ENCODE results near the gene ABI3BP. TPM values are rescaled to one million over a fixed set of nuclear protein-coding genes. Genes with fewer than 3 reads are reported as not detected.

ABI3BP gene
- total RNA-seq, 1 experiment from 2014 or later, result 0.15 TPM

DNA sequence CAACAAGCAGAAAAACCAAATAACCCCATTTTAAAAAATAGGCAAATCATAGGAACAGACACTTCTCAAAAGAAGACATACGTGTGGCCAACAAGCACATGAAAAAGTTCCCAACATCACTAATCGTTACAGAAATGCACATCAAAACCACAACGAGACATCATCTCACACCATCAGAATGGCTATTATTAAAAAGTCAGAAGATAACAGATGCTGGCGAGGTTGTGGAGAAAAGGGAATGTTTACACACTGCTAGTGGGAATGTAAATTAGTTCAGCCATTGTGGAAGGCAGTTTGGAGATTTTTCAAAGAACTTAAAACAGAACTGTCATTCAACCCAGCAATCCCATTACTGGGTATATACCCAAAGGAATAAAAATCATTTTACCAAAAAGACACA is 60.7 kb downstream of the ABI3BP start:
- Histone ChIP-seq H3K4me1 (ENCODE audit: control insufficient read depth in 1 of 2, insufficient read depth in 2 of 2, low read length in 2 of 2) (no peaks in the 10 kb centered on the region), H3K9ac (ENCODE audit: low read length) (no peak overlapping the region), H3K27ac (ENCODE audit: low read depth, low read length) (no peak overlapping the region), H3K4me2 (ENCODE audit: low read length) (no peak overlapping the region), H3K9me3 (ENCODE audit: control insufficient read depth in 1 of 2, insufficient read depth in 1 of 2, low read depth in 1 of 2, low read length in 2 of 2) (no peaks in the 10 kb centered on the region), H3K4me3 (replicated peaks in 1 of 2; ENCODE audit: low read depth in 1 of 2, low read length in 2 of 2) (no peak overlapping the region), H4K20me1 (ENCODE audit: insufficient read depth) (no peaks in the 10 kb centered on the region), H3K36me3 (ENCODE audit: control insufficient read depth in 1 of 2, insufficient read depth in 2 of 2, low read length in 2 of 2) (no peaks in the 10 kb centered on the region), H3K9me2 (ENCODE audit: insufficient read depth) (no peaks in the 10 kb centered on the region), H3K27me3 (ENCODE audit: insufficient read depth, low read length) (no peaks in the 10 kb centered on the region), H2AFZ (ENCODE audit: low read depth, low read length, poor library complexity, severe bottlenecking) (no peak overlapping the region), H3K79me2 (ENCODE audit: insufficient read depth, low read length) (no peaks in the 10 kb centered on the region)
- intact Hi-C loops (cut with micrococcal nuclease), result no loop called here
- POLR2A ChIA-PET, result no interaction called here
- RAD21 ChIA-PET (ENCODE audit: low non-redundant PET in 1 of 2, low total read pairs in 2 of 2, uncharacterized antibody in 2 of 2, unreplicated experiment in 2 of 2), result no interaction called here
- ATAC-seq (no peak), DNase-seq (ENCODE audit: low read depth, low spot score) (no peak)
- no TSS peak for BruUV-seq (replicated peaks)
- CTCF ChIA-PET, result no interaction called here
- TF ChIP-seq RAD21 (IDR thresholded peaks at IDR 0.05; ENCODE audit: low read depth) (no peak), JUND (IDR thresholded peaks at IDR 0.05) (no peak)

DNA sequence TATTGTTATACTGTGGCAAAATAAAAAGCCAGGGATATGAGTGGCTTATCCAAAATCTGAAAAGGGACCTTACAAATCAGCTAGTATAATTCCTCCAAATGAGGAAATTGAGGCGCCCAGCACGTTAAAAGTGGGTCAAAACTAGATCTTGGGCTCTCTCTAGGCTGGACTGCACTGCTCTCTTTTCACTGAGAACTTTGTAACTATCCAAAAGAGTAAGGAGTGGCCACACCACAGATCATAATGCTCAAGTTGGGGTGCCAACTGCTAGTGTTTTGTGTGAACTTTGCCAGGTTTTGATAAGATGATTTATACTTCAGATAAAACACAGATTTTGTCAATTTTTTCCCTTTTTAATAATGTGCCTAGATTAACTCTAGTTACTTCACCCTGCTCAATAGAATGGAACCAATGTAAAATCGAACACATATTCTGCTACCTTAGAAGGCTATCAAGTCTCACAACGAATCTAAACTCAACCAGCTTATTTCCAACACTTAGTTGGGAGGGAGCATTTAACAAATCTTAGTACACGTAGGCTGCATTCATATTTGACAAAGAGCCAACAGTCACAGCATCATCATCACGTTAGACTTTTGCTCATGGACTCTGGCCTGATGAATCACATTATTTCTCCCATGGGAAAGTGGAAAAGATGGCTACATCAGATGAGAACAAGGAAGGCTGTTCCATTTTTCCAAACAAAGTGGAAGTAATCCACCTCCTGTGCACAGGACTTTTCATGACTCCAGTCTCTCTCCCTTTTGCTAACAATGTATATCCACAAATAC is 64.4 kb downstream of the ABI3BP start:
- intact Hi-C loops (cut with micrococcal nuclease), result no loop called here
- H2AFZ ChIP-seq (ENCODE audit: low read depth, low read length, poor library complexity, severe bottlenecking), result no peak overlapping the region
- ATAC-seq, result no peak
- H3K9ac ChIP-seq (ENCODE audit: low read length), result no peak overlapping the region
- H4K20me1 ChIP-seq (ENCODE audit: insufficient read depth), result no peaks in the 10 kb centered on the region
- BruUV-seq (replicated peaks), result no TSS peak
- H3K27ac ChIP-seq (ENCODE audit: low read depth, low read length), result no peak overlapping the region
- H3K4me2 ChIP-seq (ENCODE audit: low read length), result no peak overlapping the region
- no peaks in the 10 kb centered on the region for H3K9me2 ChIP-seq (ENCODE audit: insufficient read depth)
- H3K4me1 ChIP-seq (ENCODE audit: control insufficient read depth in 1 of 2, insufficient read depth in 2 of 2, low read length in 2 of 2), result no peaks in the 10 kb centered on the region
- H3K9me3 ChIP-seq (ENCODE audit: control insufficient read depth in 1 of 2, insufficient read depth in 1 of 2, low read depth in 1 of 2, low read length in 2 of 2), result no peaks in the 10 kb centered on the region
- H3K36me3 ChIP-seq (ENCODE audit: control insufficient read depth in 1 of 2, insufficient read depth in 2 of 2, low read length in 2 of 2), result no peaks in the 10 kb centered on the region
- no peaks in the 10 kb centered on the region for H3K27me3 ChIP-seq (ENCODE audit: insufficient read depth, low read length)
- no peak for TF ChIP-seq YY1 (IDR thresholded peaks at IDR 0.05; ENCODE audit: extremely low read depth, insufficient replicate concordance, low read depth, low read length)
- no peak for TF ChIP-seq JUND (IDR thresholded peaks at IDR 0.05)
- TF ChIP-seq, protein P1, sequence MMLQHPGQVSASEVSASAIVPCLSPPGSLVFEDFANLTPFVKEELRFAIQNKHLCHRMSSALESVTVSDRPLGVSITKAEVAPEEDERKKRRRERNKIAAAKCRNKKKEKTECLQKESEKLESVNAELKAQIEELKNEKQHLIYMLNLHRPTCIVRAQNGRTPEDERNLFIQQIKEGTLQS (IDR thresholded peaks at IDR 0.05), result no peak
- TF ChIP-seq SP1 (IDR thresholded peaks at IDR 0.05; ENCODE audit: low read depth), result no peak
- TF ChIP-seq SIN3A (IDR thresholded peaks at IDR 0.05; ENCODE audit: low read depth), result no peak
- no peak for TF ChIP-seq SRF (IDR thresholded peaks at IDR 0.05; ENCODE audit: low read depth)
- no peak for TF ChIP-seq ZFX (IDR thresholded peaks at IDR 0.05)
- no peak for TF ChIP-seq TCF7L2 (IDR thresholded peaks at IDR 0.05; ENCODE audit: borderline replicate concordance, extremely low read depth, insufficient read depth, insufficient read length)
- TF ChIP-seq POLR2AphosphoS5 (IDR thresholded peaks at IDR 0.05; ENCODE audit: low read depth, low read length), result no peak
- TF ChIP-seq RAD21 (IDR thresholded peaks at IDR 0.05; ENCODE audit: low read depth), result no peak
- no peak for TF ChIP-seq ZNF274 (IDR thresholded peaks at IDR 0.05; ENCODE audit: low read depth, low read length)
- TF ChIP-seq CBX3 (IDR thresholded peaks at IDR 0.05; ENCODE audit: low read depth), result no peak
- TF ChIP-seq ELF1 (IDR thresholded peaks at IDR 0.05; ENCODE audit: borderline replicate concordance, low read depth), result no peak
- TF ChIP-seq, protein P2, sequence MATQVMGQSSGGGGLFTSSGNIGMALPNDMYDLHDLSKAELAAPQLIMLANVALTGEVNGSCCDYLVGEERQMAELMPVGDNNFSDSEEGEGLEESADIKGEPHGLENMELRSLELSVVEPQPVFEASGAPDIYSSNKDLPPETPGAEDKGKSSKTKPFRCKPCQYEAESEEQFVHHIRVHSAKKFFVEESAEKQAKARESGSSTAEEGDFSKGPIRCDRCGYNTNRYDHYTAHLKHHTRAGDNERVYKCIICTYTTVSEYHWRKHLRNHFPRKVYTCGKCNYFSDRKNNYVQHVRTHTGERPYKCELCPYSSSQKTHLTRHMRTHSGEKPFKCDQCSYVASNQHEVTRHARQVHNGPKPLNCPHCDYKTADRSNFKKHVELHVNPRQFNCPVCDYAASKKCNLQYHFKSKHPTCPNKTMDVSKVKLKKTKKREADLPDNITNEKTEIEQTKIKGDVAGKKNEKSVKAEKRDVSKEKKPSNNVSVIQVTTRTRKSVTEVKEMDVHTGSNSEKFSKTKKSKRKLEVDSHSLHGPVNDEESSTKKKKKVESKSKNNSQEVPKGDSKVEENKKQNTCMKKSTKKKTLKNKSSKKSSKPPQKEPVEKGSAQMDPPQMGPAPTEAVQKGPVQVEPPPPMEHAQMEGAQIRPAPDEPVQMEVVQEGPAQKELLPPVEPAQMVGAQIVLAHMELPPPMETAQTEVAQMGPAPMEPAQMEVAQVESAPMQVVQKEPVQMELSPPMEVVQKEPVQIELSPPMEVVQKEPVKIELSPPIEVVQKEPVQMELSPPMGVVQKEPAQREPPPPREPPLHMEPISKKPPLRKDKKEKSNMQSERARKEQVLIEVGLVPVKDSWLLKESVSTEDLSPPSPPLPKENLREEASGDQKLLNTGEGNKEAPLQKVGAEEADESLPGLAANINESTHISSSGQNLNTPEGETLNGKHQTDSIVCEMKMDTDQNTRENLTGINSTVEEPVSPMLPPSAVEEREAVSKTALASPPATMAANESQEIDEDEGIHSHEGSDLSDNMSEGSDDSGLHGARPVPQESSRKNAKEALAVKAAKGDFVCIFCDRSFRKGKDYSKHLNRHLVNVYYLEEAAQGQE (IDR thresholded peaks at IDR 0.05; ENCODE audit: low read depth), result no peak
- ChIA-PET RAD21 (ENCODE audit: low non-redundant PET in 1 of 2, low total read pairs in 2 of 2, uncharacterized antibody in 2 of 2, unreplicated experiment in 2 of 2) (no interaction called here), POLR2A (no interaction called here), CTCF (no interaction called here)
- H3K79me2 ChIP-seq (ENCODE audit: insufficient read depth, low read length), result no peaks in the 10 kb centered on the region
- no peak for DNase-seq (ENCODE audit: low read depth, low spot score)
- H3K4me3 ChIP-seq (replicated peaks in 1 of 2; ENCODE audit: low read depth in 1 of 2, low read length in 2 of 2), result no peak overlapping the region
